NCI-H1048 (cell line): ENCODE data around the gene IMPA2.
"Not testable (repeated sequence)": the region's sequence is repeated elsewhere in the genome, so short reads cannot be mapped to it uniquely, and the experiment has no call there.

Experiments used
- DNase-seq: peaks from one replicate; lab custom pipeline; 2025; lab: John Stamatoyannopoulos, UW

The IMPA2 gene

GRCh38 chr18:12076424-12077140, 95.3 kb downstream of the IMPA2 start:
- no peak for DNase-seq

GRCh38 chr18:12077994-12078393, 96.7 kb downstream of the IMPA2 start:
- DNase-seq: not testable (repeated sequence)

- DNase-seq: no peak
Measured at GRCh38 chr18:12079491-12080237, 98.4 kb downstream of the IMPA2 start.
